GM18909 (cell line): ENCODE data around the gene COLEC12.

Experiments
- ATAC-seq: cut with Tn5 transposase; IDR thresholded peaks from one replicate; pipeline ENCODE4 v1.9.1; 2021; ENCODE audit warnings: mild to moderate bottlenecking; ENCODE audit not compliant: unreplicated experiment, poor library complexity

Gene COLEC12

DNA sequence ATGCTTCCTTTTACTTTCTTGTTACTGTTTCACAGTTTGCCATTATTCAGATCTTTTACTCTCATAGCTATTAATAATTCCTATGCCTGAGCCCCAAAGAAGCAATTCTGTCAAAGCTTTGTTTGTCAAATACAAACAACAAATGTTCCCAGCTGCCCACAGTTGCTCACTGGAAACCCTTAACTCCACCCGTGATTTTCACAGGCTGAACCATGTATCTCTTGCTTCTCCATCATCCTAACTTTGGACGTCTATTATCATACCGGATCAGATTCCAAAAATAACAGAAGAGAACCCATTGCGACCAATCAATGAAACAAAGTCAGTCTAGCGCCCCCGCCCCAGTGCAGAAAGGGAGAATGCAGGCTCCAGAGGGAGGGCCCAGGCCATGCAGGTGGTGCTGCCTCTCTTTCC lies 24.2 kb downstream of the COLEC12 start:
- ATAC-seq = no peak

- no peak for ATAC-seq
Observed at GRCh38 chr18:475202-476031, 25.1 kb downstream of the COLEC12 start.

DNA sequence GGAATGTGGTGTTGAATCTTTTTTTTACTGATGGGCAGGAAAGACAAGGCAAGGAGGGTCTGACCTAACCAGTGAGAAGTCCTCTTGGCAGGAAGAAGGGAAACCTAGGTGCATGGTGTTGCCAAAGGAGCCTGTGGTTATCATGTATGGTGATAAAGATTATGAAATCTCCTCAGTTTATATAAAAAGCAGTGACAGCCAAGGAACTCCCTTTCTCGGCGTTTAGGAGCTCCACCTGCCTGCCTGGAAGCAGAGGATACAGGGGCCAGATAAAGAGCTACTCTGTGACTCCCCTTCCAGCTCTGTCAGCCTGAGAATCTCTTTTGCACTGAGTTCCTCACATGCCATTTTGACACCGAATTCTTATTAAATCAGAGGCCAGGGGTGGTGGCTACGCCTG lies 26.1 kb downstream of the COLEC12 start:
- ATAC-seq = no peak

- no peak for ATAC-seq
Observed at GRCh38 chr18:473802-474201, 26.7 kb downstream of the COLEC12 start.

DNA sequence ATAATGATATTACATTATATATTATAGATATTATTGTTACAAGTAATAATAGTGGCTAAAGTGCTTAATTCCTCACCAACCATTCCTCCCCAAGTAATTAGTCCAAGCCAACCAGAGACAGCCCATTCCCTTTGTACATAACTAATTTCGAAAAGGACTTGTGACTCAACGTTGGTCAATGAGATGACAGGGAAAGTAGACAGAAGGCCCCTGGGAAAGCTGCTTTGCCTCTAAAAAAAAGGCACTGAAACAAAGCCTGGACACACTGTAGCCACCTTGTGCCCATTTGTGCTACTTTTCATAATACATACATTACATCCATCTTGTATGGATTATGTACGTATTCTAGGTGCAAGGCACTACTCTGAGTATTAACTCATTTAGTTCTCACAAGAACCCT lies 28.8 kb downstream of the COLEC12 start:
- ATAC-seq = no peak

GRCh38 chr18:470661-471501 lies 29.6 kb downstream of the COLEC12 start:
- ATAC-seq = no peak

DNA sequence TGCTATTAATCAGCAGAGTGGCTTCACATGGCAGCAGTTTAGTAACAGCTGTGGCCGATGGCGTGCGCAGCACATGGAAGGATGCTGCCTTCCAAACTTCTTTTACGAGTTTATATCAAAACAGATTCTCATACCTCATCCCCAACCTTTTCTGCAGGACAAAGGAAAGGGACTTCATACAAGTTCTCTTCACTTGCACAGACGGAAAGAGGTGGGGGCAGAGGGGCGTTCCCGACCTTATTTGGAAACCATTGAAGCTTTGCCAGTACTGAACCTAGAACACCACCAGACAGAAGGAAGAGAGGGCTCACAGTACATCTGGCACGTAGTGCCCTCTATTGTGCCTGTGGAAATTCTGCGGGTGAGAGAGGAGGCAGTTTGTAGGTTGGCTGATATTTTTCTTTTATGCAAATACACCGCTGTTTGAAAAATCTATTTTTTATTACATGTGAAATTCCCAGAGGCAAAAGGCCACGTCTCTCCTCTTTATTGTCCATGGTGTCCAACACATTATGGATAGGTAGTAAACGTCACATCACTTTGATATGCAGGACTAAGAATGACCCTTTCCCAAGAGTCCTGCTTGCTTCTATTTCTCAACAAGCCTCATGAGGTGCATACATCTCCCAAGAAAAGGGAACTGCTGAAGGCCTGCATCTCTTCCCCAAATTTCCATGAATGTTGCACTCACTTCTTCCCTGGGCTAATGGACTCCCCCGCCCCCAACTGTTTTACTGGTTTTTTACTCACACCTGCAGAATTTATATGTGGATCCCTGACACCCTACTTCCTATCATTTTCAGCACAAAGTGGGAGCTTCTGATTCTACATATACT lies 31.3 kb downstream of the COLEC12 start:
- ATAC-seq = no peak

DNA sequence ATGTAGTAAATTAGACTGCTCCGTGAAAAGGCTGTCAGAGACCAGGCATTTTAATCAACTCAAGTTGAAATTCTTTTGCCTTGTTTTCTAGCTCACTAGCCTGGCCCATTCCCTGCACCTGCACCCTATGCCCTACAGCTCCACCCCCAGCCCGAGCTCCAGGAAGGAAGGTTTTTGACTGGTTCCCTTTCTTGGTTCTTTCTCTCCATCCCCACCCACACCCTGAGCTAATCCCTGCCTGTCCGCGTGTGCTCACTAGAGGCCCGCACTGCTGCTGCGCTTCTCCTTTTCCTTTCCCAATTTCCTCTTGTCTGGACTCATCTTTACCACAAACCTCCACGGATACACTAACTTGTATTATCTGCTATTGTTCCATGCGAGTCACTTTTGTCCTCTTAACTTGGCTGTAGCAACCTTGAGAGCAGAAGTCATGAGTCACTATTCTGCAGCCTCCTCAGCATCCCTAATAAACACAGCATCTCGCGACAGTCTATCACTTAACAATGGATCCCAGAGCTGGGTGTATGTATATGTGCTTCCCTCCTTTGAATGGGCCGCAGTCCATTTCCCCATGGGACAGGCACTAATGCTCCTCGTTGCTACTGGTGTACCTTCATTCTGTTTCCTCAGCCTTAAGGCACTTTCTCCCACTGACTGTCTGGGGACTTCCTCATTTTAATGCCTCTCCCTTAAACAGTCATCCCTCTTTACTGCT lies 36.5 kb downstream of the COLEC12 start:
- ATAC-seq = no peak

DNA sequence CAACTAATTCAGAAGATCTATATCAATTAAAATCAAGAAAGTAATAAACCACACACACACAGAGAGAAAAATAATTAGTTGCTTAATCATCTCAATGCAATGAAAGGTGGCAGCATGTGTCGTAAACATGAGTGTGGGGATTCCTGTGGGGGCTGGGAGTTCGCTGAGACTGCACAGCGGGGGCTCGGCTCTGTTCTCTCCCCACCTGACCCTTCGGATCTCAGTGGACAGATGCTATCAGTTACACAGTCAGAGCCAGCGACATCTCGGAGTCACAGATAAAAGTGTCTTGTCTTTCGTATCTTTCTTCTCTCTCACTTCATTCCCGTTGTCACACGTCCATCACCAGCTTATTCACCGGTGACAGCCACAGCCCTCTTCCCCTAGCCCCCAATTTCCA lies 37.1 kb downstream of the COLEC12 start:
- ATAC-seq = no peak

GRCh38 chr18:461762-462161 lies 38.7 kb downstream of the COLEC12 start:
- no peak for ATAC-seq

DNA sequence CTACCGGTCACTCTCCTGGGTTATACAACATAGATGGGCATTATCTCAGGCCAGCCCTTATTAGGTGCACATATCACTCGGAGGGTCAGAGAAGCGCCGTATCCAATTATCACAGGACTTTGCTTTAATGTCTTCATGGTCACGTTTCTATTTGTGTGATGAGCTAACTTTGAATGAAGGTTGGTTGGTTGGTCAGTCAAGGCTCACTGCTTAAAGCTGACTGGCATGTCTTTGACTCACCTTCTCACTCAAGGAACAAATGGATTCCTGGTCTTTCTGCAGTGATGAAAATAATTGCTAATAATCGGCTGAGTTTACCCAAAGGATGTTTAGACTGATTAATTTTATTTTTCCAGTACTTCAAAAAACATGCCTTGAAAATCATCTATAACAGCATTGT lies 39.7 kb downstream of the COLEC12 start:
- no peak for ATAC-seq

DNA sequence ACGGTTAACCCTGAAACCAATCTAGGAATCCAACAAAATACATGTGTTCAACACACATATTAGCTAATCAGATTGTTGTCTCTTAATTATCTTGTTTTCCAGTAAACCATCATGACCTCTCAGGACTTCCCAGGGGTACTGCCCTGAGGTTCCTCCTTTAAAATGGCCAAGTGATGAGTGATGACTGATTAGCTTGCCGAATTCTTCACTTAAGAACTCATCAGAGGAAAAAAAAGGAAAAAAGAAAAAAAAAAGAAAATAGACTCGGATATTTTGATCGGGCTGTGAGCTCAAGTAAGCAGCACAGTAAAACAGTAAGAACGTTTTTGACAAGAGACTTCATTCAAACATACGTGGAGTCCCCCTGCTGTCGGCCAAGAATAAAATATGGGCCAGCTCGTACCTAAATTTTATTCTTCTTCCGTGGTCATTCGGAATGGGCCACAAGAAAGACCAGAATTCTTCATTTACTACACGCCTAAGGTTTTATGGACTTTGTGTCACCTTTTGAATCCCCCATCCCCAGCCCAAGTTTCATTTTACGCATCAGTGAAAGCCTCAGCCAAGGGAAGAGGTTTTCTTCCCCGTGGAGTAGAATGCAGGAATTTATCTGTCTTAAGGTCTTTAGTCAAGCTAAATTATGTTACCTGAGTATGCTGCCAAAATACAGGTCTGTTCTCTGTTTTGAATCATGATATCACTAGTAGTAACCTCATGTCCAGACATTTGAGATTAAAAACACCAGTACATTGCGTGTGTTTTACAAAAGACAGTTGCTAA lies 40.5 kb downstream of the COLEC12 start:
- ATAC-seq = no peak

DNA sequence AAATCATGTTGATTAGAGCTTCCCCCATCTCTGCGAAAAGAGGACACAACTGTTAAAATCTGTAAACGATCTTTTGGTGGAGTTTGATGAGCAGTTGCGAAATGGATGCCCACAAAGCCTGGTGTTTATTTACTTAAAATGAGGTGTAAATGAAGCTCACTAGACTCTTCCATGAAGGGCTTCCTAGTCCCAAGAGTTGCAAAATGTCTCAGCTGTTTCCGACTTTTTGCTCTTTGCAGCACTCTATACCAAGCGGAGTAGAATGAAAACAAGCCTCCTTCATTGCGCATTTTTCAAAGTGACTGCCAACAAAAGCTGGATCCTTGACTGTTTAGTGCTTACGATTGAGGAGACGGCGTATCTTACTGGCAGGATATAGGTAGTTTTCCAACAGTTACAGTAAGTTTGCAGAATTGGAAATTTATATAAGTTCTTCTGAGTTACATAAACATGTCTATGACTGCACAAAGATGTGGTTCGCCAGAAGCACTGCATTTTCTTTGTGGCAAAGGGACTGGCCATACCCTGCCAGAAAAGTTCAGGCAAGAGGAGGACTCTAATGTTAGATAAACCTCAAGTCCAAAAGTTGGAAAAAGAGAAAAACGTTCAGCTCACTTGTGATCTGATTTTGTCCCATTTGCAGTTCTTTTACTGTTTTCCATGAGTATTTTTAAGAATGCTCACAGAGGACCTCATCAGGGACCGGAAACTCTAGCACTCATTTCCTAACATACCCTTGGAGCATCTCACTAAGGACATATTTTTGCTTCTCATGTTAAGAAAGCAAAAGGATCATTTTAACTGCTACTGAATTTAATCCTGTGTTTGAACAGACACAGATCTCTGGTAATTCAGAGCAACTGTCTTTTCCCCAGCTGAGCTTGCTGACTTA lies 42.7 kb downstream of the COLEC12 start:
- ATAC-seq = no peak

DNA sequence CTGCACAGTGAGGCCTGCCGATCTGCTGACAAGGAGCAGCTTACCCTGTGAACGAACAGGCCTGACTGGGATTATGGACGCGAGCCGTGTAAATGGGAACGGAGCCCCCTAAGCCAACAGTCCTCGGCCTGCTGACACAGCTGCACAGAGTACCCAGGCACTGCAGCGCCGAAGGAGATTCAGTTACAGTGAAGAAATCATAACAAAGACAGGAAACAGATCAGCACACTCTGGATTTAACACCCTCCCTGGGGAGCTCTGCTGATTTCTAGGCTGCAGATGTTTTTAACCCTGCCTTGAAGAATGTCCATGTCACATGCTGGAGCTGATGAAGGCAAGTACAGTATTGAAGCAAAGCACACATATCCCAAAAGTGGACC lies 43.4 kb downstream of the COLEC12 start:
- ATAC-seq = no peak

GRCh38 chr18:456361-457139 lies 44.0 kb downstream of the COLEC12 start:
- no peak for ATAC-seq

GRCh38 chr18:453400-453799 lies 47.1 kb downstream of the COLEC12 start:
- no peak for ATAC-seq

DNA sequence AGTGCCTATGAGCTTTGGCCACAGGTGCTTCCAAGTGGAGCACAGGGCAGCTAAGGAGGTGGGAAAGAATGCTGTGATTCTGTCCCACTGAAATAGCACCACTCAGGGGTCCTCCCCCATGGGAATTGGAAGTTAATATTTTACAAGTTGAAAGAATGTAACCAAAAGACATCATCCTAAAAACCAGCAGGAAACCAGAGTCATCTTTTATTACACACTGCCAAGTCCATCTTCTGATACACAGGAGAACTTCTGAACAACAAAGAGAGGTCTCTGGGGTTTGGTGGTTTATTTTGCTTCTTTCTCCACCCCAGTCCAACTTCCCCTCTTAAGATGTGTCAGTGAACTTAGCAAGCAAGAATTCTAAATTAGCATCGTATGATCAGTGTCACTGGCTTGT lies 47.7 kb downstream of the COLEC12 start:
- no peak for ATAC-seq

GRCh38 chr18:449374-449773 lies 51.1 kb downstream of the COLEC12 start:
- no peak for ATAC-seq
